ENCODE measurements around the gene STON1.
"Not testable (repeated sequence)": the region's sequence is repeated elsewhere in the genome, so short reads cannot be mapped to it uniquely, and the experiment has no call there.

STON1 gene

GRCh38 chr2:48574353-48575287 is 44.7 kb downstream of the STON1 start:
- no peak for DNase-seq

DNA sequence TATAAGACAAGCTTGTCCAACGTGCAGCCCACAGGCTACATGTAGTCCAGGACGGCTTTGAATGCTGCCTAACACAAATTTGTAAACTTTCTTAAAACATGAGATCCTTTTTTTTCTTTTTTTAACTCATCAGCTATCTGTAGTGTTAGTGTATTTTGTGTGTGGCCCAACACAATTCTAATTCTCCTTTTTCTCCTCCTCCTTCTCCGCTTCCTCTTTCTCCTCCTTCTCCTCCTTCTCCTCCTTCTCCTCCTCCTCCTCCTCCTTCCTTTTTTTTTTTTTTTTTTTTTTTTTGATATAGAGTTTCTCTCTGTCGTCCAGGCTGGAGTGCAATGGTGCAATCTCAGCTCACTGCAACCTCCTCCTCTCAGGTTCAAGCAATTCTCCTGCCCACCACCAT is 48.4 kb downstream of the STON1 start:
- no peak for DNase-seq

- DNase-seq = no peak
Observed at GRCh38 chr2:48583961-48584360, 54.0 kb downstream of the STON1 start.

DNA sequence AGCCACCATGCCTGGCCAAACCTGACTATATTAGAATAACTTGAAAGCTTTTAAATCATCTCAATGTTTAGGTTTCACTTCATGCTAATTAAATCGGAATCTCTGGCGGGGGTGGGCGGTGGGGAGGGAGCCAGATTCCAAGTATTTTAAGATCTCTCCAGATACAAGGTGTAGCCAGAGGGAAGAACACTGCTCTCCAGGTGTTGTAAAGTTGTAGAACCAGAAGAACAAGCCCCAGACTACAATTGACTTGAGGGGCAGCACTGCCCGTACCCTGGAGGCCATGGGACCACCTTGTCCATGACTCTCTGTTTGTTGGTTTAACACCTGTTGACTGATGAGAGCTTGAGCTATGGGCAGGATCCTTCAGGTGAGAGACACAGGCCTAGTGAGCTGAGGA is 54.6 kb downstream of the STON1 start:
- DNase-seq = no peak

GRCh38 chr2:48586433-48586832 is 56.5 kb downstream of the STON1 start:
- DNase-seq = no peak

GRCh38 chr2:48587560-48587959 is 57.6 kb downstream of the STON1 start:
- DNase-seq = no peak

DNA sequence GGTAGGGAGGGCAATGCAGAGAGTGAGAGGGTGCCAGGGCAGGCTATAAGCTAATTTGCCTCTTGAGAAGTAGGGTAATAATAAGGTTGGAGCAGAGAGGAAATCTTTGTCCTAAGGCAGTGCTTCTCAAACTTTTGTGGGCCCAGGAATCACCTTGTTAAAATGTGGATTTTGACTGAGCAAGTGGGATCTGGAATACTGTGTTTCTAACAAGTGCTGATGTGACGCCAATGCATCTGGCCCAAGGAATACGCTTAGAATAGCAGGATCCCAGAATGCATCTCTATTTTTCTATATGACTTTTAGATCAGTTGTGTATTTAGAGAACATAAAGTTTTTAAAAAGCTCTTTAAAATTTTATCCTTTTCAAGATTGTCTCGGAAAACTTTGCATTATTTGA is 58.0 kb downstream of the STON1 start:
- no peak for DNase-seq

DNA sequence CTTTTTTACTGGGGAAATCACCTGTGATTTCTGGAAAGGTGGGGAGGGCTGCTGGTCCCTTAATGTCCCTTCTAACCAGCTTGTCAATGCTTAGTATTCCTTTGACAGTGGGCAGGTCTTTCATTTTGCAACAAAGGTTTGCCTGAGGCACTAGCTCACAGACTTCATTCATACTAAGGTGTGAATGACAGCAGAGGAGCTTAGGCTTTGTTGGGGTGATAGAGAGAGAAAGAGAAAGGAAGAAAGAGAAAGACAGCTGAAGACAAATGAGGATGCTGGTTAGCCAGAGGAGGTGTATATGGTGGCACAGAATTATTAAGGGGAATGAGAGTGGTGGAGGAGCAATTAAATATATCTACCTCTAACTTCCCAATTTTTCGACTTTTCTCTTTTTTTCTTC is 58.8 kb downstream of the STON1 start:
- DNase-seq = no peak

DNA sequence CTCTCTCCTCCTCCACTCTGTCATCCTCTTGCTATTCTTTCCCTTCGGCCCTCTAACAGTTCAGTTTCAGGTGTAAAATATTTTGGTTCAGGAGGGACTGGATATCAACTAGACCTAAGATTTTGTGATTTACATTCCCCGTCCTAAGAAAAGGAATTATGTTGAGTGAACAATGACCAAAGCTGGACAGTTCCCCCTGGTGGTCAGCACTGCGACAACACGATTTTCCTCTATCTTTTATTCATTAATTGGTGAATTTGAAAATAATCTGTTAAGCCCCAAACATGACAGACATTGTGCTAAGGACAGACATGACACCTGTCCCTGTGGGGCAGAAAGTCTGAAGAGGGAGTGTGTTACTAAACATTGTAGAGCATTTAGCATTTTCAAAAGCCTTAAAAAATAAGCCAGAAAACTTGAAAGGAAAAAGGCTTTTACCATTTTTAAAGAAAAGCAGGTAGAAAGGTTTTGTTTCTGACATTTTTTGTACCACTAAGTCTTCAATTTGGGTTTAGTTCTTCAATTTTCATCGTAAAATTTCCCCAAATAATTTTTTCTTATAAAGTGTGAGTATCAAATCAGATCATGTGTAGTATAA is 59.3 kb downstream of the STON1 start:
- DNase-seq = peak; percentile 28

DNA sequence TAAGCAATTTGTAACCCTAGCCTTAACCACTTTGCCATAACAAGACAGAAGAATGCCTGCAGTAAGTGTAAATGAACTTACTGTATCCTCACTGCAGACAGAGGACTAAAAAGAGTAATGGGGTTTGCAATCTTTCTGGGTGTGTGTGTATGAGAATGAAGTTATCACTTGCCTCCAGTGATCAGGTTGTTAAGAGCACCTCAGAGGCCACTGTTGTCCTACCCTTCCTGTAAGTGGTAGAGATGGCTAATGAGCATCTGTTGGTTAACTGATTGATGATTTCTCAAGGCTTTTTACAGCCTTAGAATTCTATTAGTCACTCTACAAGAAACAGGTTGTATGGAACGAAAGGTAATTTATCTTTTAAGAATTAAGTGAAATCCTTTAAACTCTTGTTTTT is 60.1 kb downstream of the STON1 start:
- DNase-seq = no peak

GRCh38 chr2:48592067-48592466 is 62.1 kb downstream of the STON1 start:
- no peak for DNase-seq

DNA sequence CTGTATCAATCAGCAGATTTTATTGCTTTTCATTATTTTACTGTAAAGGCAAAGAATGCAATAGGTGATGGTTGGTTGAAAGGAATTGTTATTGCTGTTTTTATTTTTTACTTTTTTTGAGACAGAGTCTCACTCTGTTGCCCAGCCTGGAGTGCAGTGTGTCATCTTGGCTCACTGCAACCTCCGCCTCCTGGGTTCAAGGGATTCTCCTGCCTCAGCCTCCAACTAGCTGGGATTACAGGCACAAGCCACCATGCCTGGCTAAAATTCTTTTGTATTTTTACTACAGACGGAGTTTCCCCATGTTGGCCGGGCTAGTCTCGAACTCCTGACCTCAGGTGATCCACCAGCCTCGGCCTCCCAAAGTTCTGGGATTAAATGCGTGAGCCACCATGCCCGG is 66.8 kb downstream of the STON1 start:
- DNase-seq = not testable (repeated sequence)

DNA sequence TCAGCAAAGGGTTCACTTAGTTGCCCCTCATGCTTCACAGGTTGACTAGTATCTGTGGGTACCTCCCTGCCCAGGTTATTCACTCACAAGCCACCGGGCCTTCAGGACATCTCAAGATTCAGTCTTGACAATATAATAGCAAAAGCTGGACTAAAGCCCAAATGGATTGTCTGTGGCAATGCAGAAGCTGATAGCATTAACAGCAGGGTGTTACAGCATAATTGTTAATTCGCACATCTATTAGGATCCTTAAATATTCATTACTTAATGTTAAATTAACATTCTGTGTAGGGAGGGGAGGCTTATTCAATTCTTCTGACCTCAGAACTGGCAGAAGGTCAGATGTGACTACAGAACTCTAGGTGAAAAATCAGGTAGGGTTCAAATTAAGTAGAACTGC is 67.5 kb downstream of the STON1 start:
- no peak for DNase-seq

GRCh38 chr2:48600204-48600813 is 70.4 kb downstream of the STON1 start:
- peak; percentile 41 for DNase-seq

DNA sequence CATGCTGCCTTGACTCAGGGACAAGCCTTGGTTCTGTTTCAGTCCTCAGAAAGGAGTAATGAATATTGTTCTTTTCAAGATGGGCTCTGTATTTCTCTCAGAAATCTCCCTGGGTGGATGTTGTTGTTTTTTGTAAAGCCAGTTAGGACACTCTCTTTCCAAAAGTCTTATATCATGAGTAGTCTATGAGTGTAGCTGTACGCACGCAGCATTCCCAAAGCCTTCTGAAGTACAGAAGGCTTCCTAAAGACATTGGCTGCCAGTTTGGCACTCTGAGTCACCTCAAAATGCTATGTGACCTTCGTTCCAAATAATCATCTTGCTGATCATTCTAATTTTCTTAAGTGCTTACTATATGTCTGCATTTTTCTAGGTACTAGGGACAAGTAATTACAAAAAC is 71.0 kb downstream of the STON1 start:
- peak; percentile 71 for DNase-seq

- no peak for DNase-seq
Observed at GRCh38 chr2:48601349-48601748, 71.4 kb downstream of the STON1 start.

DNA sequence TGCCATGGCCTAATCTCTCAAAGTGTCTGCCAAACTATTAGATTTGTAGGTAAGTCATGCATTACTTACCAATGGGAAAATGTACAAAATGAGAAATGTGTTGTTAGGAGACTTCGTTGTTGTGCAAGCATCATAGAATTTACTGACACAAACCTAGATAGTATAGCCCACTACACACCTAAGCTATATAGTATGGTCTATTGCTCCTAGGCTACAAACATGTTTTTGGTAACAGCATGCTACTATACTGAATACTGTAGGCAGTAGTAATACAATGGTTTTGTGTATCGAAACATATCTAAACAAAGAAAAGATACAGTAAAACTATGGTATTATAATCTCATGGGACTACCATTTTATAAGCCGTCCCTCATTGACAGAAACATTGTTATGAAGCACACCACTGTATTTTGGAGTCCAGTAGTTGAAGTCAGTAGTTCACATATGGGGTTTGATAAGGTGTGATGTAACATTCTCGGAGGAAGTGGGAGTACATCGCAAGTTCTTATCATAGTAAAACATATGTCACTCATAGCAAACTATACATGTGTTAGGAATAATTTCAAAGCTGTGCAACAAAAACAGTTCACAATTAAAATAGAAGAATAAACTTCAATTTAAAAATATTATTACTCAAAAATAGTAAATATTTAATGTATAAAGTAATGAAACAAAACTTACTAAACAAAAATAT is 75.7 kb downstream of the STON1 start:
- no peak for DNase-seq

DNA sequence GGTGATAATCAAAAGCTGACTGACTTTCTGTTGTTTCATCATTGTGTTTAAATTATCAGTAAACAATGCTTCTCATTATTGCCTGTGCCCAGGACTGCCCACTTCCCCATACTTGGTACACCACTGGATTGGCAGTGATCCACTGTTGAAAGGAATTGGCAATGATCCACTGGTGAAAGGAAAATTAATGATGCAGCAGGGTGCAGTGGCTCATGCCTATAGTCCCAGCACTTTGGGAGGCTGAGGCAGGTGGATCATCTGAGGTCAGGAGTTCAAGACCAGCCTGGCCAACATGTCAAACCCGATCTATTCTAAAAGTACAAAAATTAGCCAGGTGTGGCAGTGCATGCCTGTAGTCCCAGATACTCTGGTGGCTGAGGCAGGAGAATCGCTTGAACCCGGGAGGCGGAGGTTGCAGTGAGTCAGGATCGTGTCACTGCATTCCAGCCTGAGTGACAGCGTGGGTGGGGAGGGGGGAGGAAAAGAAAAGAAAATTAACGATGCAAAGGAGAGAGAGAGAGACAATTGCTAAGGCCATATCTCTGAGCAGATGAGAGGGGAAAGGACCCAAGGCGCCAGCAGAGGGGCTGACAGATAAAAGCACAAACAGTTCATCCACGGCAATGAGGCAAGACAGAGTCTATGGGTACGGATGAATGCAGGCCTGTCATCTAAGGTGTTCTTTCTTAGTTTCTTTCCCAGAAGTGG is 77.5 kb downstream of the STON1 start:
- DNase-seq = peak; percentile 11

DNA sequence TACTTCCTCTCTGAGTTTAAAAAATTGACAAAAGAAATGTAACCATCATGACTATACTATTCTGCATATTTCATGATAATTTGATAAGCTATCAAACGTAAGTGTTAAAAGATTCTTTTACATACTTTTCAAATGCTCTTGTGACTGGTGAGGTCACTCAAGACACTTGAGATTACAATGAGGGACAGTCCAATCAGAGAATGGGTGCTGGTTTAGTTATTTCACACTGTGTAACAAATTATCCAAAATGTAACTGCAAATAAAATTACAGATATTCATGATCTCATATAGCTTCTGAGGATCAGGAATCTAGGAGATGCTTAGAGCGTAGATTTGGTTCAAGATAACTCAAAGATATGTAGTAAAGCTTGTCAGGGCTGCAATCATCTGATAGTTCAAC is 83.3 kb downstream of the STON1 start:
- DNase-seq = no peak

- not testable (repeated sequence) for DNase-seq
Observed at GRCh38 chr2:48614581-48614980, 84.6 kb downstream of the STON1 start.

- no peak for DNase-seq
Observed at GRCh38 chr2:48617618-48618017, 87.7 kb downstream of the STON1 start, which contains the start of gene GTF2A1L. Gene GTF2A1L, plus strand, starts transcription at chr2:48617856. Its CDS starts 19 bp downstream, at chr2:48617875.

DNA sequence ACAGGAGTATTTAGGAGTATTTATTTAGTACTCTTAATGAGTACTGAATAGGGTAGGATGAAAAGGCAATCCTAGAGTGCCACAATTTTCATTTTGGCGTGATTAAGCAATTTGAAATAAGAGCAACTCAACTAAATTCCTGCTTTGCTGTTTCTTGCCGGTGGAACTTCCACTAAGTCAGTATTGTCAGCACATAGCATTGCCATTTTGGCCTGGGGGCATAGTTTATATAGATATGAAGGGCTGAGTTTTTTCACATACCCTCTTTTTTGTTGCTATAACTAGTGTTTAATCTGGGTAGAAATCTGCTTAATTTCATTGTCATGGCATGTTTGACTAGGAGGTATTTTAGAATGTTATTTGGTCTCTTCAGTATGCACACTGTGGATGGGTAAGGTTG is 89.6 kb downstream of the STON1 start:
- no peak for DNase-seq

DNA sequence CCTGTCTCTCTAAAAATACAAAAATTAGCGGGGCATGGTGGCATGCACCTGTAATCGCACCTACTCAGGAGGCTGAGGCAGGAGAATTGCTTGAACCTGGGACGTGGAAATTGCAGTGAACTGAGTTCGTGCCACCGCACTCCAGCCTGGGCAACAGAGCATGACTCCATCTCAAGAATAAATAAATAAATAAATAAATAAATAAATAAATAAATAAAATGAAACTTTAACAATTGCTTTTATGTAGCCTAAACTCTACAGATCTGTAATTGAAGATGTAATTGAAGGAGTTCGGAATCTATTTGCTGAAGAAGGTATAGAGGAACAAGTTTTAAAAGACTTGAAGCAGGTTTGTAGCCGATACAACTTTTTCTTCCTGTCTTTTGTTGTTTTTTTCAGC is 90.7 kb downstream of the STON1 start:
- no peak for DNase-seq

All from fibroblast of skin of right quadriceps (primary cell).